Activated CD4-positive, alpha-beta T cell treated with anti-CD3 and anti-CD28 coated beads for 24 hours (primary cell): Measurements from ENCODE around the gene SPEF1.

Source experiments
- DNase-seq, 2 donors: peaks; one replicate each; pipeline ENCODE4 v3.0.0-alpha.2; 2020; ENCODE audit warnings: low read depth in 2 of 2

SPEF1 gene

GRCh38 chr20:3766422-3767109, 14.7 kb downstream of the SPEF1 start:
- no peak for DNase-seq

GRCh38 chr20:3765171-3765882, 15.9 kb downstream of the SPEF1 start:
- DNase-seq, result no peak

GRCh38 chr20:3764659-3765058, 16.6 kb downstream of the SPEF1 start:
- DNase-seq, result no peak

- DNase-seq, result no peak
Observed at GRCh38 chr20:3763671-3764601, 17.3 kb downstream of the SPEF1 start.

- DNase-seq, result no peak
Observed at GRCh38 chr20:3760655-3761348, 20.4 kb downstream of the SPEF1 start.

- DNase-seq, result no peak
Observed at GRCh38 chr20:3759884-3760283, 21.4 kb downstream of the SPEF1 start.

GRCh38 chr20:3759316-3759823, 21.9 kb downstream of the SPEF1 start:
- DNase-seq, result no peak

GRCh38 chr20:3758566-3758965, 22.7 kb downstream of the SPEF1 start:
- no peak for DNase-seq

GRCh38 chr20:3757268-3757667, 24.0 kb downstream of the SPEF1 start:
- DNase-seq, result no peak

GRCh38 chr20:3755814-3756480, 25.3 kb downstream of the SPEF1 start:
- DNase-seq, result no peak

- no peak for DNase-seq
Observed at GRCh38 chr20:3755269-3755668, 26.0 kb downstream of the SPEF1 start.

- no peak for DNase-seq
Observed at GRCh38 chr20:3754276-3754630, 27.0 kb downstream of the SPEF1 start.

- DNase-seq, result no peak
Observed at GRCh38 chr20:3753501-3754275, 27.6 kb downstream of the SPEF1 start.

GRCh38 chr20:3753098-3753497, 28.1 kb downstream of the SPEF1 start:
- DNase-seq, result peak; percentile 41 to 43

- no peak for DNase-seq
Observed at GRCh38 chr20:3752386-3752759, 28.9 kb downstream of the SPEF1 start.

- peak; percentile 19 to 31 for DNase-seq
Observed at GRCh38 chr20:3751675-3752385, 29.4 kb downstream of the SPEF1 start.

GRCh38 chr20:3751305-3751674, 30.0 kb downstream of the SPEF1 start:
- DNase-seq, result no peak

- no peak for DNase-seq
Observed at GRCh38 chr20:3749689-3750531, 31.3 kb downstream of the SPEF1 start.
